Subcutaneous abdominal adipose tissue (tissue), 5 donors: ENCODE data around the gene KRT37.
"Not testable (repeated sequence)": the region's sequence is repeated elsewhere in the genome, so short reads cannot be mapped to it uniquely, and the experiment has no call there.

Experiments used
- H3K27ac ChIP-seq: one replicate; pipeline ENCODE4 v1.7.0; 2013; ENCODE audit warnings: low read depth, mild to moderate bottlenecking, inconsistent platforms, low read length, moderate library complexity
- H3K27me3 ChIP-seq, 5 donors: one replicate each; pipeline ENCODE4 v1.7.0; 2013; ENCODE audit warnings: low read length in 5 of 5, inconsistent platforms in 1 of 5; ENCODE audit not compliant: control insufficient read depth in 5 of 5, insufficient read depth in 4 of 5
- H3K36me3 ChIP-seq, 5 donors: one replicate each; pipeline ENCODE4 v1.7.0; 2013; ENCODE audit warnings: low read length in 5 of 5; ENCODE audit not compliant: control insufficient read depth in 5 of 5, insufficient read depth in 5 of 5
- H3K4me1 ChIP-seq, 5 donors: one replicate each; pipeline ENCODE4 v1.7.0; 2013; ENCODE audit warnings: low read length in 5 of 5, mild to moderate bottlenecking in 3 of 5, moderate library complexity in 1 of 5; ENCODE audit not compliant: control insufficient read depth in 5 of 5, insufficient read depth in 5 of 5
- H3K4me3 ChIP-seq, 5 donors: one replicate each; pipeline ENCODE4 v1.7.0; 2013; ENCODE audit warnings: low read length in 5 of 5, low read depth in 1 of 5
- H3K9ac ChIP-seq, 5 donors: one replicate each; pipeline ENCODE4 v1.7.0; 2013; ENCODE audit warnings: low read length in 5 of 5, mild to moderate bottlenecking in 4 of 5, moderate library complexity in 3 of 5
- H3K9me3 ChIP-seq, 5 donors: one replicate each; pipeline ENCODE4 v1.7.0; 2013; ENCODE audit warnings: low read length in 5 of 5; ENCODE audit not compliant: control insufficient read depth in 5 of 5
- donor health status: healthy.
- donor health status: healthy.
- donor health status: healthy.
- donor health status: healthy.
- donor health status: healthy.

The KRT37 gene

GRCh38 chr17:41422586-41422985 is 1.8 kb downstream of the KRT37 start:
- H3K4me3 ChIP-seq, H3K36me3 ChIP-seq, H3K4me1 ChIP-seq, H3K9ac ChIP-seq, H3K9me3 ChIP-seq, H3K27ac ChIP-seq, H3K27me3 ChIP-seq: not testable (repeated sequence)

GRCh38 chr17:41421617-41422016 is 2.8 kb downstream of the KRT37 start:
- Histone ChIP-seq H3K36me3 (no peaks in the 10 kb centered on the region), H3K9me3 (no peaks in the 10 kb centered on the region), H3K9ac (no peak overlapping the region), H3K27me3 (peaks cover 0 to 8% (median 2%) of the 10 kb centered on the region in 5 donors), H3K27ac (no peak overlapping the region), H3K4me1 (no peaks in the 10 kb centered on the region), H3K4me3 (no peak overlapping the region)

GRCh38 chr17:41421116-41421515 is 3.3 kb downstream of the KRT37 start:
- H3K4me3 ChIP-seq = no peak overlapping the region
- H3K27ac ChIP-seq = no peak overlapping the region
- no peaks in the 10 kb centered on the region for H3K4me1 ChIP-seq
- no peaks in the 10 kb centered on the region for H3K9me3 ChIP-seq
- no peak overlapping the region for H3K9ac ChIP-seq
- no peaks in the 10 kb centered on the region for H3K36me3 ChIP-seq
- H3K27me3 ChIP-seq = peaks cover 0 to 8% (median 2%) of the 10 kb centered on the region in 5 donors

GRCh38 chr17:41420134-41420533 is 4.3 kb downstream of the KRT37 start:
- Histone ChIP-seq H3K9me3 (no peaks in the 10 kb centered on the region), H3K27ac (no peak overlapping the region), H3K27me3 (peaks cover 0 to 8% (median 2%) of the 10 kb centered on the region in 5 donors), H3K4me1 (no peaks in the 10 kb centered on the region), H3K4me3 (no peak overlapping the region), H3K36me3 (no peaks in the 10 kb centered on the region), H3K9ac (no peak overlapping the region)

GRCh38 chr17:41419716-41420115 is 4.7 kb downstream of the KRT37 start:
- Histone ChIP-seq H3K4me1 (no peaks in the 10 kb centered on the region), H3K27ac (no peak overlapping the region), H3K9me3 (no peaks in the 10 kb centered on the region), H3K36me3 (no peaks in the 10 kb centered on the region), H3K9ac (no peak overlapping the region), H3K27me3 (peaks cover 0 to 8% (median 2%) of the 10 kb centered on the region in 5 donors), H3K4me3 (no peak overlapping the region)

GRCh38 chr17:41418116-41418860 is 6.1 kb downstream of the KRT37 start:
- H3K27ac ChIP-seq = no peak overlapping the region
- no peaks in the 10 kb centered on the region for H3K9me3 ChIP-seq
- no peak overlapping the region for H3K4me3 ChIP-seq
- H3K4me1 ChIP-seq = no peaks in the 10 kb centered on the region
- H3K36me3 ChIP-seq = no peaks in the 10 kb centered on the region
- H3K27me3 ChIP-seq = peaks cover 0 to 8% (median 2%) of the 10 kb centered on the region in 5 donors
- H3K9ac ChIP-seq = no peak overlapping the region

- H3K36me3 ChIP-seq = no peaks in the 10 kb centered on the region
- no peak overlapping the region for H3K9ac ChIP-seq
- no peaks in the 10 kb centered on the region for H3K4me1 ChIP-seq
- H3K4me3 ChIP-seq = no peak overlapping the region
- H3K9me3 ChIP-seq = no peaks in the 10 kb centered on the region
- H3K27ac ChIP-seq = no peak overlapping the region
- peaks cover 0 to 8% (median 2%) of the 10 kb centered on the region in 5 donors for H3K27me3 ChIP-seq
Observed at GRCh38 chr17:41417576-41418015, 6.8 kb downstream of the KRT37 start.

GRCh38 chr17:41417127-41417526 is 7.3 kb downstream of the KRT37 start:
- H3K4me1 ChIP-seq = no peaks in the 10 kb centered on the region
- H3K27ac ChIP-seq = no peak overlapping the region
- peaks cover 0 to 4% (median 1%) of the 10 kb centered on the region in 5 donors for H3K27me3 ChIP-seq
- no peak overlapping the region for H3K9ac ChIP-seq
- H3K9me3 ChIP-seq = no peaks in the 10 kb centered on the region
- H3K36me3 ChIP-seq = no peaks in the 10 kb centered on the region
- H3K4me3 ChIP-seq = no peak overlapping the region

- Histone ChIP-seq H3K9me3 (no peaks in the 10 kb centered on the region), H3K4me3 (no peak overlapping the region), H3K9ac (no peak overlapping the region), H3K36me3 (no peaks in the 10 kb centered on the region), H3K4me1 (no peaks in the 10 kb centered on the region), H3K27ac (no peak overlapping the region), H3K27me3 (peaks cover 0 to 2% (median 0%) of the 10 kb centered on the region in 5 donors)
Observed at GRCh38 chr17:41416479-41416878, 7.9 kb downstream of the KRT37 start.

GRCh38 chr17:41415833-41416335 is 8.5 kb downstream of the KRT37 start:
- no peak overlapping the region for H3K27ac ChIP-seq
- no peak overlapping the region for H3K9ac ChIP-seq

More at GRCh38 chr17:41415833-41416335, 8.5 kb downstream of the KRT37 start:
- H3K9me3 ChIP-seq = no peaks in the 10 kb centered on the region
- no peaks in the 10 kb centered on the region for H3K4me1 ChIP-seq
- no peak overlapping the region for H3K4me3 ChIP-seq
- no peaks in the 10 kb centered on the region for H3K36me3 ChIP-seq
- H3K27me3 ChIP-seq = peaks cover 0 to 2% (median 0%) of the 10 kb centered on the region in 5 donors
